GM12878 (cell line): ENCODE measurements around the gene DOCK1. TPM values are rescaled to one million over a fixed set of nuclear protein-coding genes. Genes with fewer than 3 reads are reported as not detected.

Experiments
- ATAC-seq: fragments of 200-7000 bp; cut with Tn5 transposase; 3 replicates; pipeline ENCODE4 v1.9.1; 2020; ENCODE audit warnings: mild to moderate bottlenecking, moderate library complexity
- BruUV-seq: library from RNA; stranded (reverse); fragments of 400-500 nt; replicated peaks from 2 replicates; lab custom pipeline; 2021; lab: Mats Ljungman, UMichigan
- CTCF ChIA-PET: fragments of 300-600 bp; sonication (Branson Sonifier 250); formaldehyde crosslinking; extraction: SDS; loops from one replicate; lab custom pipeline; 2021; ENCODE audit warnings: inconsistent platforms; lab: Yijun Ruan, JAX
- POLR2A ChIA-PET: fragments of 350-600 bp; formaldehyde crosslinking; extraction: SDS; loops from one replicate; lab custom pipeline; 2021; ENCODE audit warnings: inconsistent platforms; lab: Charles Lee
- RAD21 ChIA-PET: fragments of 300-600 bp; sonication (Branson Sonifier 250); formaldehyde crosslinking; loops from one replicate; lab custom pipeline; 2023; ENCODE audit warnings: antibody characterized with exemption; ENCODE audit not compliant: unreplicated experiment; lab: Charles Lee
- SMC1A ChIA-PET: fragments of 300-600 bp; sonication (Branson Sonifier 250); formaldehyde crosslinking; loops from one replicate; lab custom pipeline; 2023; ENCODE audit not compliant: unreplicated experiment, uncharacterized antibody; lab: Charles Lee
- DNase-seq: peaks from one replicate; pipeline ENCODE4 v3.0.0-alpha.2; 2011; ENCODE audit warnings: low read depth, low spot score
- FAIRE-seq: peaks from 3 replicates; lab custom pipeline; 2011; peaks lifted over from hg19 to GRCh38; lab: Jason Lieb, UNC
- H2AFZ ChIP-seq: 2 replicates; pipeline ENCODE4 v1.6.0; 2011; ENCODE audit warnings: low read depth, low read length, control low read depth; ENCODE audit not compliant: control insufficient read depth
- H3K27ac ChIP-seq: 2 replicates; pipeline ENCODE4 v1.5.1; 2011; ENCODE audit warnings: control low read depth; ENCODE audit not compliant: control insufficient read depth, insufficient read depth
- H3K27me3 ChIP-seq, 2 experiments: replicated peaks in 1 of 2; 2 replicates each; pipeline versions ENCODE4 v1.6.0 to v1.6.1; 2011; ENCODE audit warnings: low read length in 1 of 2; ENCODE audit not compliant: control insufficient read depth in 2 of 2, insufficient read depth in 2 of 2
- H3K36me3 ChIP-seq, 2 experiments: 2 replicates each; pipeline ENCODE4 v1.5.1; 2011; ENCODE audit warnings: low read length in 1 of 2; ENCODE audit not compliant: control insufficient read depth in 2 of 2, insufficient read depth in 2 of 2
- H3K4me1 ChIP-seq: 2 replicates; pipeline ENCODE4 v1.6.1; 2011; ENCODE audit warnings: mild to moderate bottlenecking, low read length, moderate library complexity, mixed read lengths; ENCODE audit not compliant: control insufficient read depth, insufficient read depth
- H3K4me2 ChIP-seq: 2 replicates; pipeline ENCODE4 v1.6.0; 2011; ENCODE audit warnings: control low read depth; ENCODE audit not compliant: control insufficient read depth, insufficient read depth
- H3K4me3 ChIP-seq: fragments of 200-600 bp; sonication (generic); 2 replicates; pipeline ENCODE4 v1.5.1; 2016
- H3K79me2 ChIP-seq: 2 replicates; pipeline ENCODE4 v1.6.0; 2011; ENCODE audit warnings: low read length; ENCODE audit not compliant: control insufficient read depth, insufficient read depth
- H3K9ac ChIP-seq: 2 replicates; pipeline ENCODE4 v1.8.0; 2011; ENCODE audit warnings: low read length, control low read depth, mixed read lengths; ENCODE audit not compliant: control insufficient read depth, insufficient read depth
- H3K9me3 ChIP-seq: replicated peaks from 3 replicates; pipeline ENCODE4 v1.5.1; 2011; ENCODE audit warnings: mild to moderate bottlenecking, low read length; ENCODE audit not compliant: control insufficient read depth, insufficient read depth
- H4K20me1 ChIP-seq: 2 replicates; pipeline ENCODE4 v1.6.0; 2011; ENCODE audit not compliant: control insufficient read depth, insufficient read depth
- ATF2 ChIP-seq: IDR thresholded peaks from 2 replicates; pipeline ENCODE4 v1.6.1; 2012; ENCODE audit warnings: low read length, inconsistent platforms
- BMI1 ChIP-seq: fragments of 450-650 bp; IDR thresholded peaks from 2 replicates; pipeline ENCODE4 v1.6.1; 2016; ENCODE audit warnings: mild to moderate bottlenecking, moderate library complexity, borderline replicate concordance
- CTCF ChIP-seq, 3 experiments: IDR thresholded peaks in 2 of 3; conservative IDR thresholded peaks in 1 of 3; 2 replicates each; pipeline ENCODE4 v1.5.1; 2011; ENCODE audit warnings: low read depth in 3 of 3, low read length in 3 of 3, mild to moderate bottlenecking in 3 of 3, control low read depth in 2 of 3, moderate library complexity in 2 of 3, inconsistent platforms in 1 of 3, mixed read lengths in 1 of 3; ENCODE audit not compliant: control insufficient read depth in 2 of 3, insufficient read depth in 1 of 3; ENCODE audit errors: extremely low read depth in 1 of 3
- EED ChIP-seq: sonication (generic); IDR thresholded peaks from 2 replicates; pipeline ENCODE4 v1.6.1; 2016; ENCODE audit warnings: antibody characterized with exemption, low read depth
- HSF1 ChIP-seq: fragments of 150-350 bp; IDR thresholded peaks from 2 replicates; pipeline ENCODE4 v1.6.1; 2014; ENCODE audit warnings: mild to moderate bottlenecking, low read depth, low read length
- MLLT1 ChIP-seq: fragments of 450-650 bp; IDR thresholded peaks from 2 replicates; pipeline ENCODE4 v1.6.1; 2016; ENCODE audit warnings: mild to moderate bottlenecking
- RBBP5 ChIP-seq: fragments of 200-600 bp; sonication (generic); conservative IDR thresholded peaks from 2 replicates; pipeline ENCODE4 v1.6.1; 2016
- SIX5 ChIP-seq: IDR thresholded peaks from 2 replicates; pipeline ENCODE4 v1.6.1; 2011; ENCODE audit warnings: mild to moderate bottlenecking, low read depth, low read length, moderate library complexity; ENCODE audit not compliant: severe bottlenecking
- WGBS: methylation state at CpG from one replicate; pipeline ENCODE4 v1.1.6; 2016; ENCODE audit warnings: low lambda C conversion rate; ENCODE audit not compliant: insufficient replicate concordance, insufficient coverage; ENCODE audit errors: missing lambda C conversion rate; 5-methylcytosine and 5-hydroxymethylcytosine counted together
- in situ Hi-C: fragments of 300-500 bp; cut with MboI; formaldehyde crosslinking; loops from 9 replicates; pipeline ENCODE4 v1.14.3; 2018; ENCODE audit warnings: mixed read lengths
- intact Hi-C: fragments of 100-400 bp; cut with micrococcal nuclease; formaldehyde crosslinking; loops from one replicate; pipeline ENCODE4 v1.14.2; 2022; ENCODE audit not compliant: unreplicated experiment
- polyA plus RNA-seq, 11 experiments: library from polyadenylated mRNA; depleted of rRNA in 4 of 11; unstranded in 6 of 11; stranded (reverse) in 5 of 11; fragments of >200 nt; fragmentation: Nextera tagmentation in 4 of 11; fragmentation: Illumina TruSeq in 1 of 11; extraction: Ambion mirVana in 4 of 11; extraction: Trizol in 1 of 11; gene quantifications; 1 replicate in 1 of 11; 2 replicates in 10 of 11; pipeline versions ENCODE4 v1.2.1 to v1.2.3, GENCODE V29; 2011 to 2016; ENCODE audit warnings: inconsistent platforms in 2 of 11, missing spikeins in 2 of 11, low read depth in 1 of 11
- total RNA-seq, 4 experiments: library from RNA; depleted of rRNA in 3 of 4; stranded (reverse); fragments of >200 nt in 3 of 4; fragmentation: Illumina TruSeq in 1 of 4; extraction: Trizol in 1 of 4; gene quantifications; 2 replicates each; pipeline versions ENCODE4 v1.2.1 to v1.2.3, GENCODE V29; 2013 to 2021

Gene DOCK1
- total and polyA plus RNA-seq, 10 of the 15 experiments (the other 5 are each of a cell fraction or from before 2014, with no cell fraction given) = 0.05 to 0.18 TPM; not detected in 8

GRCh38 chr10:127092916-127093315 lies 187.7 kb downstream of the DOCK1 start:
- ChIA-PET SMC1A (no interaction called here), CTCF (no interaction called here), POLR2A (no interaction called here), RAD21 (no interaction called here)
- WGBS = 23% methylated on average over 7 of the region's 9 CpGs
- in situ Hi-C loops = no loop called here
- no peaks in the 10 kb centered on the region for H3K4me1 ChIP-seq
- no peak for TF ChIP-seq MLLT1
- no peak for TF ChIP-seq ATF2
- no peak for TF ChIP-seq BMI1
- TF ChIP-seq RBBP5 = no peak
- no peak for TF ChIP-seq HSF1
- no peak for TF ChIP-seq CTCF (IDR thresholded peaks at IDR 0.05 in 2 of 3, conservative IDR thresholded peaks at IDR 0.05 in 1 of 3; ENCODE audit: control insufficient read depth in 2 of 3, extremely low read depth in 1 of 3, insufficient read depth in 1 of 3, low read depth in 3 of 3, low read length in 3 of 3)
- no peak for TF ChIP-seq SIX5
- no peak for TF ChIP-seq EED
- H3K4me2 ChIP-seq = no peak overlapping the region
- DNase-seq = no peak
- H3K27ac ChIP-seq = no peak overlapping the region
- no peak overlapping the region for H3K4me3 ChIP-seq
- H3K9me3 ChIP-seq = no peaks in the 10 kb centered on the region; the same call in 2 of the 3 replicates
- H4K20me1 ChIP-seq = no peaks in the 10 kb centered on the region
- H2AFZ ChIP-seq = no peak overlapping the region
- BruUV-seq = no TSS peak
- no peaks in the 10 kb centered on the region for H3K27me3 ChIP-seq
- ATAC-seq = no peak
- intact Hi-C loops = no loop called here
- FAIRE-seq = no peak
- H3K79me2 ChIP-seq = no peaks in the 10 kb centered on the region
- no peak overlapping the region for H3K9ac ChIP-seq
- no peaks in the 10 kb centered on the region for H3K36me3 ChIP-seq
